ENCODE results near the gene KCNJ1.

The KCNJ1 gene

DNA sequence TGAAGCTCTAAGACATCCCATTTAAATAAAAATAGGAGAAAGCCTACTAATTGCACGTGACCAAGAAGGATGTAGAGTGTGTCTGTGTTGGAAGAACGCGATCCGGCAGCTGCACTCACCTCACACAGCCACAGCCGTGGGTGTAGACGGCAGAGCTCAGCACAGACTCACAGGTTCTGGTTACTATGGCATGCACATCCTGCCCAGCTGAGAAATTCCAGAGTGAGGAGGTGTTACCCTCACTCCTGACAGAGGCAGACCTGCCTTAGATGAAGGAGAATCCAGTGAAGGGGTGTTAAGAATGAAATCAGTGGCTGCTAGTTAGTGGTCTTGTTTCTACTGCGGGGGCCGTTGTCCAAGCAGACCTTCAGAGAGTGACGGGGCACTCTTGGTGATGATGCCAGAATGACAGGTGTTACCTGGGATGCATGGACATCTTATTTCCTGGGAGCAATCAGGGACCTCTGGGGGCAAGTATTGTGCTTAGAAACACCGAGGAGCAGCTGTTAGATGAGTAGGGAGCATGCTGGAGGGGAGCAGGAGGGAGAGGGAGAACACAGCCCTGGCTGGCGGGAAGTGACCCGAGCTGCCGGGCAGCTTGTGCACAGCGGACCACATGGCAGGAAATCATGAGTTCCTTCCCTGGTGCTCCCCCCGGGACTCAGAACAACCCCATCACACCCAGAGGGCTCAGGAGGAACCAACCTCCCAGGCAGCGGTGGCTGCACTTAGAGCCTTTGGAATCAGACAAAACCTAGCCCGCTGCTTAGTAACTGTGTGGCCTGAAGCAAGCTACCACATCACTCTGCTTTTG is 36.4 kb upstream of the KCNJ1 start:
- TF ChIP-seq CTCF (conservative IDR thresholded peaks at IDR 0.05; ENCODE audit: low read depth, low read length), result no peak
- Histone ChIP-seq H3K4me3 (IDR thresholded peaks at IDR 0.05; ENCODE audit: insufficient read depth, low read depth, low read length) (no peak overlapping the region), H3K36me3 (ENCODE audit: insufficient read depth) (no peaks in the 10 kb centered on the region), H3K4me2 (no peak overlapping the region), H3K27ac (no peak overlapping the region), H2AFZ (ENCODE audit: low read depth) (no peak overlapping the region), H4K20me1 (ENCODE audit: insufficient read depth) (no peaks in the 10 kb centered on the region), H3K79me2 (ENCODE audit: insufficient read depth, low read depth) (no peaks in the 10 kb centered on the region), H3K4me1 (ENCODE audit: low read depth, poor library complexity, severe bottlenecking) (peaks cover 5% of the 10 kb centered on the region), H3K9ac (no peak overlapping the region), H3K27me3 (ENCODE audit: insufficient read depth, low read depth) (no peaks in the 10 kb centered on the region)

- Histone ChIP-seq H3K79me2 (ENCODE audit: insufficient read depth, low read depth) (no peaks in the 10 kb centered on the region), H3K27me3 (ENCODE audit: insufficient read depth, low read depth) (no peaks in the 10 kb centered on the region), H2AFZ (ENCODE audit: low read depth) (no peak overlapping the region), H3K4me2 (no peak overlapping the region), H3K36me3 (ENCODE audit: insufficient read depth) (no peaks in the 10 kb centered on the region), H3K27ac (no peak overlapping the region), H3K4me3 (IDR thresholded peaks at IDR 0.05; ENCODE audit: insufficient read depth, low read depth, low read length) (no peak overlapping the region), H3K4me1 (ENCODE audit: low read depth, poor library complexity, severe bottlenecking) (peaks cover 5% of the 10 kb centered on the region), H3K9ac (no peak overlapping the region), H4K20me1 (ENCODE audit: insufficient read depth) (no peaks in the 10 kb centered on the region)
- TF ChIP-seq CTCF (conservative IDR thresholded peaks at IDR 0.05; ENCODE audit: low read depth, low read length), result no peak
Observed at GRCh38 chr11:128902515-128903066, 35.5 kb upstream of the KCNJ1 start.

- H3K4me1 ChIP-seq (ENCODE audit: low read depth, poor library complexity, severe bottlenecking), result peaks cover 5% of the 10 kb centered on the region
- no peak overlapping the region for H3K9ac ChIP-seq
- H2AFZ ChIP-seq (ENCODE audit: low read depth), result no peak overlapping the region
- H3K4me2 ChIP-seq, result no peak overlapping the region
- H3K4me3 ChIP-seq (IDR thresholded peaks at IDR 0.05; ENCODE audit: insufficient read depth, low read depth, low read length), result no peak overlapping the region
- no peaks in the 10 kb centered on the region for H3K27me3 ChIP-seq (ENCODE audit: insufficient read depth, low read depth)
- no peak overlapping the region for H3K27ac ChIP-seq
- H4K20me1 ChIP-seq (ENCODE audit: insufficient read depth), result no peaks in the 10 kb centered on the region
- no peaks in the 10 kb centered on the region for H3K36me3 ChIP-seq (ENCODE audit: insufficient read depth)
- no peak for TF ChIP-seq CTCF (conservative IDR thresholded peaks at IDR 0.05; ENCODE audit: low read depth, low read length)
- H3K79me2 ChIP-seq (ENCODE audit: insufficient read depth, low read depth), result no peaks in the 10 kb centered on the region
Observed at GRCh38 chr11:128901653-128902514, 34.8 kb upstream of the KCNJ1 start.

DNA sequence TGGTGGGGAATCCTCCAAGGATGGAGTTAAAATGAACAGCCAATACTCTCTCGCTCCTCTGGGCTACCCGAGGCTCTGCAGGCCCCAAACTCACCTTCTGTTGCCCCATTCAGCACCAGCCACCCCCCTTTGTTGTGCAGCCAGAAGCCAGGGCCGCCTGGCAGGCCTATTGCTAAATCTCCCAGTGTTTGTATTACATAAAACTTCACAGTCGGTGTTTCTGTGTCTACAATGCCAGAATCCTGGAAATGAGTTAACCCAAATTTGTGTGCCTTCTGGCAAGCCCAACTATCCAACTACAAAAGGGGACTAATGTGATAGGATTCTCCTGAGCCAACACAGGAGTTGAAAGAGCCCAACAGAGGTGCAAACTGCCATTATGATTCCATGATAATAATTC is 33.4 kb upstream of the KCNJ1 start:
- Histone ChIP-seq H3K27ac (no peak overlapping the region), H3K36me3 (ENCODE audit: insufficient read depth) (no peaks in the 10 kb centered on the region), H3K4me3 (IDR thresholded peaks at IDR 0.05; ENCODE audit: insufficient read depth, low read depth, low read length) (no peak overlapping the region), H3K79me2 (ENCODE audit: insufficient read depth, low read depth) (no peaks in the 10 kb centered on the region), H4K20me1 (ENCODE audit: insufficient read depth) (no peaks in the 10 kb centered on the region), H2AFZ (ENCODE audit: low read depth) (no peak overlapping the region), H3K4me1 (ENCODE audit: low read depth, poor library complexity, severe bottlenecking) (no peaks in the 10 kb centered on the region), H3K27me3 (ENCODE audit: insufficient read depth, low read depth) (no peaks in the 10 kb centered on the region), H3K9ac (no peak overlapping the region), H3K4me2 (no peak overlapping the region)
- TF ChIP-seq CTCF (conservative IDR thresholded peaks at IDR 0.05; ENCODE audit: low read depth, low read length), result no peak
